ENCODE measurements around the gene MYH9.
"Not testable (repeated sequence)": the region's sequence is repeated elsewhere in the genome, so short reads cannot be mapped to it uniquely, and the experiment has no call there.

Gene MYH9

GRCh38 chr22:36306227-36306626 is 81.5 kb downstream of the MYH9 start:
- no peak for DNase-seq

GRCh38 chr22:36305813-36306212 is 82.0 kb downstream of the MYH9 start:
- no peak for DNase-seq

- no peak for DNase-seq
Observed at GRCh38 chr22:36304429-36304828, 83.3 kb downstream of the MYH9 start.

DNA sequence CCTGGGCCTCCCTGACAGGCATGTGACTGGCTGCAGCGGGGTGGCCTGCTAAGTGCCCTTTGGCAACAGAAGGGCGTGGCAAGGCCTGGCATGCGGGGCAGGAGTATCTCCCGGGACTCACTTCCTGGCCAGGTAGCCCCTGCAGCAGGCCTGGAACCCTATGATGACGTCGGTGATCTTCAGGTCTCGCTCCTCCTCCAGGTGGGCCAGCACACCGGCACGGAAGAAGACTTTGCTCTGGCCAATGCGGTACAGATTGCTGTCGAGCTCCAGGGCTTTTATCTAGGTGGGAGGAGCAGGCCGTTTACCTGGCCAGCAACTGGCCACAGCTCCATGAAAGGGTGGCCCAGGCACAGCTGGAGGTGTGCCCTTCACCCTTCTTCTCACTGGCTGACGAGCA is 83.9 kb downstream of the MYH9 start:
- DNase-seq = no peak

DNA sequence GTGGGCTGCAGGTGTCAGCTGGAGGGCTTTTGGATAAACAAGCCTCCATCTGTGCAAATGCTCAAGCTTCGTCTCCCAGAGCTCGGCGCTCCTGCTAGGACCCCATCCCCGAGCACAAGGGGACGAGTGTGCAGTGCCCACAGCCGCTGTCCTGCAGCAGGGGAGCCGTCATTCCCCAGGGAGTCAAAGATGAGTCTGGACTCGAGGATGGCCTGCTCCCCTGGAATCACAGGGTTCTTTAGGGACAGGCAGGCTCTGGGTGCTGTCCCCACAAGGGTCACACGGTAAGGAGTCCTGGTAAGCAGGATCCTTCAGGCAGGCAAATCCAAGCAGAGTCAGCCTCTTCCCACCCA is 84.7 kb downstream of the MYH9 start:
- no peak for DNase-seq

DNA sequence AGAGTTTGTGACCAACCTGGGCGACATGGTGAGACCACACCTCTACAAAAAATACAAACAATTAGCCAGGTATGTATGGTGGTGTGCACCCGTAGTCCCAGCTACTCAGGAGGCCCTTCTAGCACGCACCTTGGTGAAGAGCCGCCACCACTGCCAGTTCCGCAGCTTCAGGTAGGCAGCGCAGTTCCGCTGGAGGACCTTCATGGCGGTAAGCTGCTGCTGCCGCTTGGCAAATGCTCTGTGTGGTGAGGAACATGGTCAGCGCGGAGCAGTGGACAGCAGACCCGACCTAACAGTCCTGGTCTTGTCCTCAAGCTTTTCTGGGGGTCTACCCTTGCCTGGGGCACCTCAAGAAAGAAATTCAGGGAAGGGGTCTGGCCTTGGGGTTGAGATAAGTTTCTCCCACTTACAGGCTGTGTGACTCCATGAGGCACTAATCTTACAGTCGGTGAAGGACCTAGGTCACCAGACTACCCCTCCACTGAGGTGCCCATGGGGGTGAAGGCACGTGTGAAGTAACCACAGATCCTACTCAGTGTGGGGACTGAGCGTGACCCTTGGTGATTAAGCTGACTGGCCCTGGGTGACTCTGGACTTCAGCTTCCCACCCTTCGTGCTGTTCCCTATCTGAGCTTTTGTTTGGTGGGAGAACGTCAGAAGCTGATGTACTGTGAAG is 85.2 kb downstream of the MYH9 start:
- DNase-seq = no peak

GRCh38 chr22:36301851-36302250 is 85.9 kb downstream of the MYH9 start:
- DNase-seq = no peak

DNA sequence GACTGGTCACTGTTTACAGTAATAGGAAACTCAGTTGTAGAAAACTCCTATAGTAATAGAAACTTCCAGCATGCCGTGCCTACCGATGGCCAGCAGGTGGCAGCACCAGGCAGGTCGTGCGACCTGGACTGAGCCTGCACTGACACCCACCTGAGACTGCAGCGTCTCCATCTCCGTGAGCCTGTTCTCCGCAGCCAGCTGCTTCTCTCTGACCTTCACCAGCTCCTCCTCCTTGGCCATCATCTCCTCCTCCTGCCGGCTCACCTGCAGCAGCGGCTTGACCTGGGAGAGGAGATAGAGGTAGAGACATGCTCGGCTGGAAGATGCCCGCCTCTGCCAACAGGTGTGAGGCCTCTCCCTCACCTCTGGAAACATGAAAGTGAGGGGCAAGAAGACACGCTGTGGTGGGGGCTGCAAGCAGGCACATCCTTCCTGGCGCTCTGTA is 86.4 kb downstream of the MYH9 start:
- no peak for DNase-seq

GRCh38 chr22:36300396-36301212 is 87.2 kb downstream of the MYH9 start:
- DNase-seq = no peak

DNA sequence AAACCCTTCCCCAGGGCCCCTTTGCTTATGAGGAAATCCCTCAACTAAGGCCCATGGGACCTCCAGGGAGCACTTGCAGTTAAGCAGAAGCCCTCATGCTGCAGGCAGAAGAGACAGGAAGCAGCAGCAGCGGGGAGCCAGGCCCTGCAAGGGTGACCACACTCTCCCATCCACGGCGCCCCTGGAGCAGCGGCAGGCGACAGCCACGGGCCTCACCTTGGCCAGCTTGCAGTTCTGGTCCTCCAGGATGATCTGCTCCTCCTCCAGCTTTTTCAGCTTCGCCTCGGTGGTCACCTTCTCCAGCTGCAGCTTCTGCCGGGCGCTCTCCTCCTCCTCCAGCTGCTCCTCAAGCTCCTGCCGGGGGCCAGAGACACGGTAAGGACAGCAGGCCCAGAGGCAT is 87.9 kb downstream of the MYH9 start:
- DNase-seq = no peak

DNA sequence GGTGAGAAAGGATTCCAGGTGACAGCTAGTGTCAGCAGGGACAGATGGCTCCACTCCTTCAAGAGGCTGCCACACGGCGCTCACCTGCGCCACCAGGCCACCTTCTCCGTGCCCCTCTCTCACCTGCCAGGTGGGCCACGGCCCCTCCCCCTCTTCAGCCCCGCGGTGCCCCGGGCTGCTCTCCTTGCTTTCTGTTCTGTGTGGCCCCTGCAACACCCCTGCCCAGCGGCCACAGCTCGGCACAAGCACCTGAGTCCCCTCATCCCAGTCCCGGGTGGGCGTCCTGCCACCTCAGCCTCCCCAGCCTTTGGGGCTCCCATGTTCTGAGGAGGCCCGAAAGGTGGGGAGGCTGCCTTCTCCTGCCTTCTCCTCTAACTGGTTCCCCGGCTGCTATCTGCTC is 88.5 kb downstream of the MYH9 start:
- no peak for DNase-seq

DNA sequence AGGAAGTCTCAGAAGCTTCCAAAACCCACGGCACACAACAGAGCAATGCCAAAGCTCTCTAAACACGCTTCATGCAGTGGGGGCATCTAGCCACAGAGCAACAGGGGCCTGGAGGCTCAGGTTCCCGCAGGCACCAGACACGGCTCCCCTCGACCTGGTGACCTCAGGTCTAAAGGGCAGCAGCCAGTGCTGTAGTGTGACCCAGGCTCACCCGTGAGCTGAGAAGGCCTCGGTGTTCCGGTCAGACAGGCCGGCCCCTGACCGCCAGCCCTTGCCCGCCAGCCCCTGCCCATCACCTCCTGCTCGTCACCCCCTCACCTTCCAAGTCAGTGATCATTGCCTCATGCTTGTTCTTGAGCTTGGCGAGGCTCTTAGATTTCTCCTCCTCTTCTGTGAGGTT is 89.2 kb downstream of the MYH9 start:
- no peak for DNase-seq

GRCh38 chr22:36298118-36298517 is 89.6 kb downstream of the MYH9 start:
- no peak for DNase-seq

DNA sequence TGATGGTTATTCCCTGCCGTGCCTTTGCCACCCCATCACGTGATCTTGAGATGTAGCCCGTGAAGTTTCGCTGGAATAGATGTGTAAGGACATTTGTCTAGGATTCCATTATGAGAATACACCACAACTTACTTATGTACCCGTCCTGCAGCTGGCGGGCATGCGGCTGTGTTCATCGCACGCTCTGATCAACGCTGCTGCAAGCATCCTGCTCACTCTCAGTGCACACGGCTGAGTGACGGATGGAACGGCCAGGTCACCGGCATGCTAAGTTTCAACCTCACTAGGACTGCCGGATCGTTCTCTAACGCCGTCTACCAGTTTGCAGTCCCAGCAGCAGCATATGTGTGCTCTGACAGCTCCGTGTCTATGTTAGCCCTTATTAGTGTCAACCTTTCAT is 90.2 kb downstream of the MYH9 start:
- no peak for DNase-seq

- no peak for DNase-seq
Observed at GRCh38 chr22:36296690-36297089, 91.1 kb downstream of the MYH9 start.

DNA sequence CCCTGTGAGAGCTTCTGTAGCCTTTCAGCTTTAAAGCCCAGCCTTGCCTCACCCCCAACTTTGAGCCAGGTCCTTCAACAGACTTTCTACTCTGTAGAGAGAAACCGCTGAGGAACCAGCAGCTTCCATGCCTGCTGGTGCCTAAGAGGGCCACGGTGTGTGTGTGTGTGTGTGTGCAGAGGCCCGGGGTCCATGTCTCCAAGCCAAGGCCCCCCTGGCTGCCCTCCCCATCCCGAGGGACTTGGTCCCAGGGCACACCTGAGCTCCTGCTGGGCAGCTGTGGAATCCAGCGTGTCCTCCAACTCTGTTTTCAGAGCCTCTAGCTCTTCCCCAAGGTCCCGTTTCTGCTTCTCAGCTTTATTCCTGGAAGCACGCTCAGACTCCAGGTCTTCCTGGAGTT is 92.5 kb downstream of the MYH9 start:
- no peak for DNase-seq

GRCh38 chr22:36294801-36295200 is 93.0 kb downstream of the MYH9 start:
- DNase-seq = no peak

DNA sequence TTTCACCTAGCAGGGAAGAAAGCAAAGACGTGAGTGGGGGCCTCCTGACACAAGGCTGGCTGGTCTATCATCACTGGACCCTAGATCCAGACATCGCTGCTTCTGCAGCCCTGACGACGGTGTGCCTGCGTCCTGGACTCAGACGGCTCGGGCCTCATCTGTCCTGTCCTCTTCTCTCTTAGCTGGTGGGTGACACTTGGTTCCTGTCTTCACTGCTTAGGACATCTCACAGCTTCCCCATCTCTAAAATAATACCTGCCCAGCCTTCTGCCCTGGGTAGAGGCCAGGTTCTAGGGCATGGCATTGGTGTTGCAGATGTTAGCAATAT is 93.5 kb downstream of the MYH9 start:
- no peak for DNase-seq

GRCh38 chr22:36293606-36294292 is 94.0 kb downstream of the MYH9 start:
- no peak for DNase-seq

GRCh38 chr22:36292823-36293530 is 94.8 kb downstream of the MYH9 start:
- no peak for DNase-seq

DNA sequence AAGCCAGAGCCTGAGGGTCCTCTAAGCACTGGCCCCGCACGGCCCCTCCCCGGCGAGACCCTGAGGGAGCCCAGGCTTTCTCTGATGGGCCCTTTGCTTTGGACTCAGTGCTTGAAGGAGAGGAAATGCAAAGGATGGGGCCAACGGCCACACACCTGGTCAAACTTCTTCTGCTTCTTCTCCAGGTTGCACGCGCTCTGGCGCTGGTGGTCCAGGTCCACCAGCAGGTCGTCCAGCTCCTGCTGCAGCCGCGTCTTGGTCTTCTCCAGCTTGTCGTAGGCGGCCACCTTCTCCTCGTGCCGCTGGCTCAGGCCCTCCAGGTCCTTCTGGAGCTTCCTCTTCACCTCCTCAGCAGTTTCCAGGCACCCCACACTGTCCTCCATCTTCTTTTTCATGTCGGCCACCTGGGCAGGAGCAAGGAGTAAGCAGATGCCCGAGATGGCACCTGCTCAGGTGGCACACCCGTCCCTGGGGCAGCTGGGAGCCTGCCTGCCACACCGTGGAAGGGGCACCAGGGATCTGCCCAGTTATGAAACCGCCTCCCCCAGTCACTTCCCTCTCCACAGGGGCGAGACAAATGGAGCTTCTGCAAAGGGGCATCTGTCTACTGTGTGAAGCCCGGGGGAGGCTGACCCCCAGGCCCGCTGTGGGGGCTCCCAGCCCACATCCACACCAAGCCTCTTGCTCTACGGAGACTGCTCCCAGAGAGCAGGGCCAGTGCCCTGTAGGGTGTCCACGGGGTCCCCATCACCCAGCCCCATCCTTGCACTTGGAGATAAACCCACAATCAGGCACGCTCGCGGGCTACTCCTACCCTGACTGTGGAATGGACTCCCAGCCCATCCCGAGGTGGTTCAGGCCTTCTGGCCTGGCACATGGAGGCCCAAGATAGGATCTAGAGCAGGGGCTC is 95.7 kb downstream of the MYH9 start:
- no peak for DNase-seq

DNA sequence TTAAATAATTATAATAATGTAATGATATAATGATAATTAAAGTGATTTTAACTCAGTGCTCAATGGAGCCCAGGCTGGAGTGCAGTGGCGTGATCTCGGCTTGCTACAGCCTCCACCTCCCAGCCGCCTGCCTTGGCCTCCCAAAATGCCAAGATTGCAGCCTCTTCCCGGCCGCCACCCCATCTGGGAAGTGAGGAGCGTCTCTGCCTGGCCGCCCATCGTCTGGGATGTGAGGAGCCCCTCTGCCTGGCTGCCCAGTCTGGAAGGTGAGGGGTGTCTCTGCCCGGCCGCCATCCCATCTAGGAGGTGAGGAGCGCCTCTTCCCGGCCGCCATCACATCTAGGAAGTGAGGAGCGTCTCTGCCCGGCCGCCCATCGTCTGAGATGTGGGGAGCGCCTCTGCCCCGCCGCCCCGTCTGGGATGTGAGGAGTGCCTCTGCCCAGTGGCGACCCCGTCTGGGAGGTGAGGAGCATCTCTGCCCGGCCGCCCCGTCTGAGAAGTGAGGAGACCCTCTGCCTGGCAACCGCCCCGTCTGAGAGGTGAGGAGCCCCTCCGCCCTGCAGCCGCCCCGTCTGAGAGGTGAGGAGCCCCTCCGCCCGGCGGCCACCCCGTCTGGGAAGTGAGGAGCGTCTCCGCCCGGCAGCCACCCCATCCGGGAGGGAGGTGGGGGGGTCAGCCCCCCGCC is 97.2 kb downstream of the MYH9 start:
- not testable (repeated sequence) for DNase-seq
